DND-41 (cell line): ENCODE measurements around the gene MORN1.

Source experiments
- CTCF ChIP-seq: IDR thresholded peaks from 2 replicates; pipeline ENCODE4 v1.5.1; 2012; ENCODE audit warnings: borderline replicate concordance, low read length, moderate library complexity, mild to moderate bottlenecking; ENCODE audit not compliant: poor library complexity, severe bottlenecking; ENCODE audit errors: extremely low read depth
- EZH2 ChIP-seq: IDR thresholded peaks from 3 replicates; pipeline ENCODE4 v1.6.1; 2012; ENCODE audit warnings: borderline replicate concordance, low read depth, mild to moderate bottlenecking, moderate library complexity, low read length, inconsistent platforms; ENCODE audit not compliant: severe bottlenecking

DNA sequence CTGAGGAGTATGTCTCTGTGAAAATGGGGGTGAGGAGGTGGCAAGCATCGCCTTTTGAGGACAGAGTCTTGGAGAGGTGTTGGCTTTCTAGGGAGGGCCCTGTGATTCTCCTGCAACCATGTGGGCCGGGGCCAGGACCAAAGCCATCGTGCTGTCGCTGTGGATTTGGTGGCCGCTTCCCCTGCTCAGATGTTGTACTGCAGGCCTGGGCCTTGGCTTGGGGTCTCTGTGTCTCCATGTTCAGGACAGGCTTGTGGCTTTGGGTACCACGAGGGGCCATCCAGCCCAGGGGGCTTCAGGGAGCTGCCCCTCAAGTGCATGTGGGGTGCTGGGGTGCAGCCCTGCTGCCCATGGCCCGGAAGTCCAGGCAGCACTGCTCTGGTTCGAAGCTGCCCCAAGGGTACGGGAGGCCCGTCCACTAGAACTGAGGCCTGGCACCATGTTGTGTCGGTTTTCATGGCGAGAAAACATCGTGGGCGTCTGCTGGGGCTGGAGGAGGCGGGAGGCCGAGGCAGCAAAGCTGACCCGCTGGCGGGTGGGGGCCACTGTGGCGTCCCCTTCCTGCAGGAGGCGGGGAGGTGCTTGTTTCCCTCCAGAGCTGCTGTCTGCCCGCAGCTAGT, 107.9 kb downstream of the MORN1 start:
- TF ChIP-seq CTCF (no peak), EZH2 (no peak)
